ENCODE measurements around the gene EDN2.

The EDN2 gene

GRCh38 chr1:41439234-41439633 is 45.2 kb downstream of the EDN2 start:
- Histone ChIP-seq H4K20me1 (ENCODE audit: insufficient read depth, low read length) (no peaks in the 10 kb centered on the region), H3K9me3 (replicated peaks; ENCODE audit: insufficient read depth, low read length) (no peaks in the 10 kb centered on the region), H3F3A (ENCODE audit: insufficient read depth, low read length) (no peaks in the 10 kb centered on the region), H3K4me2 (ENCODE audit: low read depth, low read length) (no peak overlapping the region), H2AFZ (ENCODE audit: low read length) (no peak overlapping the region), H3K4me3 (ENCODE audit: low read length) (no peak overlapping the region), H3K9me2 (replicated peaks; ENCODE audit: insufficient read depth, low read length) (no peaks in the 10 kb centered on the region), H3K4me1 (ENCODE audit: low read length) (no peaks in the 10 kb centered on the region), H3K79me2 (ENCODE audit: low read length) (no peaks in the 10 kb centered on the region), H3K27me3 (replicated peaks; ENCODE audit: insufficient read depth, low read length) (peaks cover 6% of the 10 kb centered on the region; the same call in 1 of the 2 replicates), H3K27ac (ENCODE audit: low read length) (no peak overlapping the region), H3K36me3 (replicated peaks; ENCODE audit: insufficient read depth, low read length) (no peaks in the 10 kb centered on the region), H3K9ac (ENCODE audit: low read length) (no peak overlapping the region)
- DNase-seq: no peak
- TF ChIP-seq, protein P1, sequence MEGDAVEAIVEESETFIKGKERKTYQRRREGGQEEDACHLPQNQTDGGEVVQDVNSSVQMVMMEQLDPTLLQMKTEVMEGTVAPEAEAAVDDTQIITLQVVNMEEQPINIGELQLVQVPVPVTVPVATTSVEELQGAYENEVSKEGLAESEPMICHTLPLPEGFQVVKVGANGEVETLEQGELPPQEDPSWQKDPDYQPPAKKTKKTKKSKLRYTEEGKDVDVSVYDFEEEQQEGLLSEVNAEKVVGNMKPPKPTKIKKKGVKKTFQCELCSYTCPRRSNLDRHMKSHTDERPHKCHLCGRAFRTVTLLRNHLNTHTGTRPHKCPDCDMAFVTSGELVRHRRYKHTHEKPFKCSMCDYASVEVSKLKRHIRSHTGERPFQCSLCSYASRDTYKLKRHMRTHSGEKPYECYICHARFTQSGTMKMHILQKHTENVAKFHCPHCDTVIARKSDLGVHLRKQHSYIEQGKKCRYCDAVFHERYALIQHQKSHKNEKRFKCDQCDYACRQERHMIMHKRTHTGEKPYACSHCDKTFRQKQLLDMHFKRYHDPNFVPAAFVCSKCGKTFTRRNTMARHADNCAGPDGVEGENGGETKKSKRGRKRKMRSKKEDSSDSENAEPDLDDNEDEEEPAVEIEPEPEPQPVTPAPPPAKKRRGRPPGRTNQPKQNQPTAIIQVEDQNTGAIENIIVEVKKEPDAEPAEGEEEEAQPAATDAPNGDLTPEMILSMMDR (IDR thresholded peaks at IDR 0.05; ENCODE audit: low read length): no peak
- TF ChIP-seq EZH2 (optimal IDR thresholded peaks at IDR 0.05; ENCODE audit: low read depth, low read length) (no peak), EZH2phosphoT487 (IDR thresholded peaks at IDR 0.05; ENCODE audit: low read length) (no peak)

DNA sequence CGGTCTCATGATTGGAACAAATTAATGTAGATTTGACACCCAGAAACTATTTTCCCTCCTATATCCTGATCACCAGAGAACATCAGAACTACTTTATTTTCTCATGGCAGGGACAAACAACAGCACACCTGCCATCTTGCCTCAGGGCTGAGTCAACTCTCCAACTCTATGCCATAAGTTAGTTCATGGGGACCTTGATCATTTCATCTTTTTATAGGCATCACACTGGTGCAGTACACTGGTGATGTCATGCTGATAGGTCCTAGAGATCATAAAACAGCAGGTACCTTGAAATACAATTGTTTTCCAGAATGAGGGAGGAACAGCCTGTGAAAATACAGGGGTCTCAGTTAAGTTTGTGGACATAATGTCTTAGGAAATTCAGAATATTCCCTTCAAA is 45.8 kb downstream of the EDN2 start:
- no peaks in the 10 kb centered on the region for H4K20me1 ChIP-seq (ENCODE audit: insufficient read depth, low read length)

DNA sequence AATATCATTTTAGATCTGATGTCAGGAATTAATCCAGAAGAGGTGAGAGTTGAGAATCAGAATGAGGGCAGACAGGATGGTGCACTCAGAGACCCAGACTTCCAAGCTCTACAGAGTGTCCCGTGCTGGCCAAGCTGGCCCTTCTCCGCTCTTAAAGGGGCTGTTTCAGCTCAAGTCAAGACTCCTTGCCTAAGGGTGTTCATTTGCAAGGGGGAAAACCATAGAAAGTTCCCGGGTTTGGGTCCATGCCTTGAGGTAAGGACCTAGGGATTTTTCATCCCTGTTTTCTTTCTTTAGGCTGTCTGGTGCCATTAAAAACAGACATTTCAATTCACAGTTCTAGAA is 47.5 kb downstream of the EDN2 start:
- H3K36me3 ChIP-seq (replicated peaks; ENCODE audit: insufficient read depth, low read length): no peaks in the 10 kb centered on the region
- no peak overlapping the region for H3K9ac ChIP-seq (ENCODE audit: low read length)
- no peak for DNase-seq
- no peaks in the 10 kb centered on the region for H3K9me3 ChIP-seq (replicated peaks; ENCODE audit: insufficient read depth, low read length)
- no peaks in the 10 kb centered on the region for H3K4me1 ChIP-seq (ENCODE audit: low read length)
- no peak overlapping the region for H2AFZ ChIP-seq (ENCODE audit: low read length)
- peaks cover 6% of the 10 kb centered on the region; the same call in 1 of the 2 replicates for H3K27me3 ChIP-seq (replicated peaks; ENCODE audit: insufficient read depth, low read length)
- no peaks in the 10 kb centered on the region for H3F3A ChIP-seq (ENCODE audit: insufficient read depth, low read length)
- H3K9me2 ChIP-seq (replicated peaks; ENCODE audit: insufficient read depth, low read length): no peaks in the 10 kb centered on the region
- H3K79me2 ChIP-seq (ENCODE audit: low read length): no peaks in the 10 kb centered on the region
- TF ChIP-seq, protein P1 (IDR thresholded peaks at IDR 0.05; ENCODE audit: low read length): no peak
- TF ChIP-seq EZH2phosphoT487 (IDR thresholded peaks at IDR 0.05; ENCODE audit: low read length): no peak
- TF ChIP-seq EZH2 (optimal IDR thresholded peaks at IDR 0.05; ENCODE audit: low read depth, low read length): no peak
- H4K20me1 ChIP-seq (ENCODE audit: insufficient read depth, low read length): no peaks in the 10 kb centered on the region
- H3K27ac ChIP-seq (ENCODE audit: low read length): no peak overlapping the region
- no peak overlapping the region for H3K4me3 ChIP-seq (ENCODE audit: low read length)
- no peak overlapping the region for H3K4me2 ChIP-seq (ENCODE audit: low read depth, low read length)

More for the DNA sequence above, 45.8 kb downstream of the EDN2 start:
- no peak overlapping the region for H2AFZ ChIP-seq (ENCODE audit: low read length)
- no peaks in the 10 kb centered on the region for H3K79me2 ChIP-seq (ENCODE audit: low read length)
- no peak for DNase-seq
- H3K4me2 ChIP-seq (ENCODE audit: low read depth, low read length): no peak overlapping the region
- H3K9ac ChIP-seq (ENCODE audit: low read length): no peak overlapping the region
- H3K27ac ChIP-seq (ENCODE audit: low read length): no peak overlapping the region
- H3F3A ChIP-seq (ENCODE audit: insufficient read depth, low read length): no peaks in the 10 kb centered on the region
- H3K4me1 ChIP-seq (ENCODE audit: low read length): no peaks in the 10 kb centered on the region
- no peaks in the 10 kb centered on the region for H3K36me3 ChIP-seq (replicated peaks; ENCODE audit: insufficient read depth, low read length)
- H3K9me3 ChIP-seq (replicated peaks; ENCODE audit: insufficient read depth, low read length): no peaks in the 10 kb centered on the region
- H3K4me3 ChIP-seq (ENCODE audit: low read length): no peak overlapping the region
- H3K9me2 ChIP-seq (replicated peaks; ENCODE audit: insufficient read depth, low read length): no peaks in the 10 kb centered on the region
- TF ChIP-seq EZH2 (optimal IDR thresholded peaks at IDR 0.05; ENCODE audit: low read depth, low read length) (no peak), EZH2phosphoT487 (IDR thresholded peaks at IDR 0.05; ENCODE audit: low read length) (no peak)
- TF ChIP-seq, protein P1 (IDR thresholded peaks at IDR 0.05; ENCODE audit: low read length): no peak
- H3K27me3 ChIP-seq (replicated peaks; ENCODE audit: insufficient read depth, low read length): peaks cover 6% of the 10 kb centered on the region; the same call in 1 of the 2 replicates
